GM12878 (cell line): ENCODE measurements around the gene OR8G5.

ENCODE experiments used
- BACH1 ChIP-seq: fragments of 450-650 bp; IDR thresholded peaks from 2 replicates; pipeline ENCODE4 v1.6.1; 2017; ENCODE audit warnings: mild to moderate bottlenecking, borderline replicate concordance
- MEF2A ChIP-seq: IDR thresholded peaks from 2 replicates; pipeline ENCODE4 v1.6.1; 2011; ENCODE audit warnings: low read depth, mild to moderate bottlenecking, low read length, moderate library complexity; ENCODE audit not compliant: insufficient read depth
- TF ChIP-seq, protein P1 (sequence below), 3 experiments: IDR thresholded peaks in 2 of 3; conservative IDR thresholded peaks in 1 of 3; 2 replicates each; pipeline ENCODE4 v1.5.1; 2011; ENCODE audit warnings: low read depth in 3 of 3, low read length in 3 of 3, mild to moderate bottlenecking in 3 of 3, control low read depth in 2 of 3, moderate library complexity in 2 of 3, inconsistent platforms in 1 of 3, mixed read lengths in 1 of 3; ENCODE audit not compliant: control insufficient read depth in 2 of 3, insufficient read depth in 1 of 3; ENCODE audit errors: extremely low read depth in 1 of 3

DNA sequence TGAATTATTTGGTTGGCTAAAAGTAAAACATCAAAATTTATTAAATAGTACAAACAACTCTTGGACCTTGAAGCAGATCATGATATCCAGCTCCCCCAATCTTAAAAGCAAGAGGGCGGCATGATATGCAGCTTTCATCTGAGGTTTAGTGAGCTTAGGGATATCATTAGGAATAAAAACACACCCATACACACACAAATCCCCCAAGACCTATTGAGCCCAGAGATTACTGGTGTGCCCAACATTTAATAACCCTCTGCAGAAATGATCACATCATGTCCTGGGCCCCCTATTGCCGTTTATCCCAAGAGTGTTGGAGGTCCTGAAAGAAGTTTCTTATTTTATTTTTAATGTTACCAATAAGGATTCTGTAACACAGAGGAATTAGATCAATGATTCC, 57.7 kb downstream of the OR8G5 start, which contains the start of gene OR8D1:
- TF ChIP-seq, protein P1, sequence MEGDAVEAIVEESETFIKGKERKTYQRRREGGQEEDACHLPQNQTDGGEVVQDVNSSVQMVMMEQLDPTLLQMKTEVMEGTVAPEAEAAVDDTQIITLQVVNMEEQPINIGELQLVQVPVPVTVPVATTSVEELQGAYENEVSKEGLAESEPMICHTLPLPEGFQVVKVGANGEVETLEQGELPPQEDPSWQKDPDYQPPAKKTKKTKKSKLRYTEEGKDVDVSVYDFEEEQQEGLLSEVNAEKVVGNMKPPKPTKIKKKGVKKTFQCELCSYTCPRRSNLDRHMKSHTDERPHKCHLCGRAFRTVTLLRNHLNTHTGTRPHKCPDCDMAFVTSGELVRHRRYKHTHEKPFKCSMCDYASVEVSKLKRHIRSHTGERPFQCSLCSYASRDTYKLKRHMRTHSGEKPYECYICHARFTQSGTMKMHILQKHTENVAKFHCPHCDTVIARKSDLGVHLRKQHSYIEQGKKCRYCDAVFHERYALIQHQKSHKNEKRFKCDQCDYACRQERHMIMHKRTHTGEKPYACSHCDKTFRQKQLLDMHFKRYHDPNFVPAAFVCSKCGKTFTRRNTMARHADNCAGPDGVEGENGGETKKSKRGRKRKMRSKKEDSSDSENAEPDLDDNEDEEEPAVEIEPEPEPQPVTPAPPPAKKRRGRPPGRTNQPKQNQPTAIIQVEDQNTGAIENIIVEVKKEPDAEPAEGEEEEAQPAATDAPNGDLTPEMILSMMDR (IDR thresholded peaks at IDR 0.05 in 2 of 3, conservative IDR thresholded peaks at IDR 0.05 in 1 of 3; ENCODE audit: control insufficient read depth in 2 of 3, extremely low read depth in 1 of 3, insufficient read depth in 1 of 3, low read depth in 3 of 3, low read length in 3 of 3), result no peak
- TF ChIP-seq BACH1 (no peak), MEF2A (no peak)
